Heart right ventricle (tissue), 16 donors: Measurements from ENCODE around the gene SERPINB6. TPM values are rescaled to one million over a fixed set of nuclear protein-coding genes. Genes with fewer than 3 reads are reported as not detected.

Experiments
- ATAC-seq, 8 donors: fragments of 200-7000 bp; cut with Tn5 transposase; one replicate each; pipeline ENCODE4 v1.9.1; 2020; ENCODE audit warnings: mild to moderate bottlenecking in 8 of 8, moderate library complexity in 8 of 8, moderate number of reproducible peaks in 1 of 8
- DNase-seq, 2 donors: peaks; one replicate each; pipeline ENCODE4 v3.0.0-alpha.2; 2020
- H3K27ac ChIP-seq, 10 donors: fragments of 200-600 bp; sonication (generic) in 2 of 10; one replicate each; pipeline versions ENCODE4 v1.5.0 to v1.8.0; 2020 to 2022; ENCODE audit warnings: mild to moderate bottlenecking in 3 of 10
- H3K27me3 ChIP-seq, 7 donors: fragments of 200-600 bp; one replicate each; pipeline ENCODE4 v1.8.0; 2021 to 2022; ENCODE audit warnings: mild to moderate bottlenecking in 2 of 7
- H3K36me3 ChIP-seq, 9 donors: fragments of 200-600 bp; sonication (generic) in 1 of 9; one replicate each; pipeline versions ENCODE4 v1.5.0 to v1.8.0; 2020 to 2022; ENCODE audit warnings: mild to moderate bottlenecking in 2 of 9
- H3K4me1 ChIP-seq, 9 donors: fragments of 200-600 bp; sonication (generic) in 1 of 9; one replicate each; pipeline versions ENCODE4 v1.5.0 to v1.8.0; 2020 to 2022; ENCODE audit warnings: mild to moderate bottlenecking in 4 of 9
- H3K4me3 ChIP-seq, 10 donors: fragments of 200-600 bp; sonication (generic) in 2 of 10; one replicate each; pipeline versions ENCODE4 v1.5.0 to v1.8.0; 2020 to 2022; ENCODE audit warnings: mild to moderate bottlenecking in 7 of 10, moderate library complexity in 2 of 10
- H3K9me3 ChIP-seq, 11 donors: fragments of 200-600 bp in 10 of 11; sonication (generic) in 2 of 11; one replicate each; pipeline versions ENCODE4 v1.5.0 to v1.8.0; 2013 to 2022; ENCODE audit warnings: mild to moderate bottlenecking in 2 of 11, control low read depth in 1 of 11, moderate library complexity in 1 of 11
- WGBS, 2 donors: extraction: QIAGEN DNeasy Blood & Tissue Kit; methylation state at CpG; one replicate each; pipeline ENCODE4 v1.1.7; 2013; ENCODE audit warnings: inconsistent platforms in 1 of 2; 5-methylcytosine and 5-hydroxymethylcytosine counted together
- intact Hi-C, 10 donors: fragments of 100-400 bp; cut with DNase I; formaldehyde crosslinking; loops; one replicate each; pipeline versions ENCODE4 v1.11.1 to v1.14.2; 2022
- polyA plus RNA-seq, 2 donors: library from polyadenylated mRNA; stranded (reverse); fragments of 200-250 nt; gene quantifications; one replicate each; pipeline ENCODE4 v1.2.3, GENCODE V29; 2013
- total RNA-seq, 10 donors: library from RNA; stranded (reverse); fragmentation: NEBNext Ultra II Directional in 3 of 10; extraction: Animal tissue kit (Norgen Biotek cat#: 25700) in 3 of 10; gene quantifications; one replicate each; pipeline versions ENCODE4 v1.2.1 to v1.2.4, GENCODE V29; 2021 to 2023
- TF ChIP-seq, protein P1 (sequence below), 9 donors: fragments of 200-600 bp; sonication (generic) in 2 of 9; IDR thresholded peaks; one replicate each; pipeline versions ENCODE4 v1.5.0 to v1.8.0; 2021 to 2022; ENCODE audit warnings: antibody characterized with exemption in 9 of 9, mild to moderate bottlenecking in 5 of 9, moderate library complexity in 1 of 9
- donor health status: Arrhythmogenic right ventricular cardiomyopathy.
- donor health status: ischemic (EF 13 %, LVEDD 7.1; RV severe dilation, severe dysfunction).
- donor health status: healthy with polysubstance abuse.
- donor health status: DM: no; HTN: yes; CAD: no.
- donor health status: DM: no; HTN: no; CAD: no.
- donor health status: ischemic (EF 25% LVEDD 6.9; RV normal size, moderate dysfunction).
- donor health status: ischemic (EF 25% LVEDD 5.7; RV mildly dilated, moderate dysfunction).
- donor health status: healthy.
- donor health status: DM: yes; HTN: yes; CAD: no.
- donor health status: Ischemic cardiomyopathy.
- donor health status: ischemic (EF 35%, LVEDD 5.7; RV mildly dilated, moderate dysfunction).
- donor health status: nonischemic (EF 11% LVEDD 7.7; RV severe dilation, severe dysfunction).
- donor health status: DM: yes; HTN: yes; CAD: no.
- donor health status: PGD.
- donor health status: ischemic (EF 29% LVEDD 5.4; RV normal size, mild dysfunction).
- donor health status: nonischemic (EF 23%, LVEDD 6.1; RV moderate dilation, normal function).

The SERPINB6 gene
- total and polyA plus RNA-seq, 12 donors, result 138 to 261 (median 175) TPM

DNA sequence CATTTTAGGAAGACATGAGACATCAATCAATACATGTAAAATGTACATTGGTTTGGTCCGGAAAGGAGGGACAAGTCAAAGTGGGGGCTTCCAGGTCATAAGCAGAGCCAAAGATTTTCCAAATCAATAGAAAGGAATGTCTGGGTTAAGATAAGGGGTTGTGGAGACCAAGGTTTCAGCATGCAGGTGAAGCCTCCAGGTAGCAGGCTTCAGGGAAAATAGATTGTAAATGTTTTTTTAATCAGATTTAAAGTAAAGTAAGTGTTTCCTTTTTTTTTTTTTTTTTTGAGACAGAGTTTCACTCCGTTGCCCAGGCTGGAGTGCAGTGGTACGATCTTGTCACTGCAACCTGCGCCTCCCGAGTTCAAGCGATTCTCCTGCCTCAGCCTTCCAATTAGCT is 51.5 kb downstream of the SERPINB6 start:
- peaks cover 0 to 22% (median 0%) of the 10 kb centered on the region in 9 donors for H3K4me1 ChIP-seq
- WGBS, 2 donors, result 90 to 99% methylated on average over 6 of the region's 6 CpGs
- intact Hi-C loops, result loop anchor here in 3 of 10 donors (5.0 to 10.0 kb wide), 3 partner anchors 73 to 135 kb away; no protein-coding TSS in a partner anchor
- no peak overlapping the region for H3K4me3 ChIP-seq
- H3K27me3 ChIP-seq, result no peaks in the 10 kb centered on the region
- ATAC-seq (no peak), DNase-seq (no peak)
- no peaks in the 10 kb centered on the region for H3K9me3 ChIP-seq
- peak overlapping the region in 1 of 10 donors; percentile 65 for H3K27ac ChIP-seq
- TF ChIP-seq, protein P1, sequence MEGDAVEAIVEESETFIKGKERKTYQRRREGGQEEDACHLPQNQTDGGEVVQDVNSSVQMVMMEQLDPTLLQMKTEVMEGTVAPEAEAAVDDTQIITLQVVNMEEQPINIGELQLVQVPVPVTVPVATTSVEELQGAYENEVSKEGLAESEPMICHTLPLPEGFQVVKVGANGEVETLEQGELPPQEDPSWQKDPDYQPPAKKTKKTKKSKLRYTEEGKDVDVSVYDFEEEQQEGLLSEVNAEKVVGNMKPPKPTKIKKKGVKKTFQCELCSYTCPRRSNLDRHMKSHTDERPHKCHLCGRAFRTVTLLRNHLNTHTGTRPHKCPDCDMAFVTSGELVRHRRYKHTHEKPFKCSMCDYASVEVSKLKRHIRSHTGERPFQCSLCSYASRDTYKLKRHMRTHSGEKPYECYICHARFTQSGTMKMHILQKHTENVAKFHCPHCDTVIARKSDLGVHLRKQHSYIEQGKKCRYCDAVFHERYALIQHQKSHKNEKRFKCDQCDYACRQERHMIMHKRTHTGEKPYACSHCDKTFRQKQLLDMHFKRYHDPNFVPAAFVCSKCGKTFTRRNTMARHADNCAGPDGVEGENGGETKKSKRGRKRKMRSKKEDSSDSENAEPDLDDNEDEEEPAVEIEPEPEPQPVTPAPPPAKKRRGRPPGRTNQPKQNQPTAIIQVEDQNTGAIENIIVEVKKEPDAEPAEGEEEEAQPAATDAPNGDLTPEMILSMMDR (IDR thresholded peaks at IDR 0.05), result no peak
- H3K36me3 ChIP-seq, result no peaks in the 10 kb centered on the region

DNA sequence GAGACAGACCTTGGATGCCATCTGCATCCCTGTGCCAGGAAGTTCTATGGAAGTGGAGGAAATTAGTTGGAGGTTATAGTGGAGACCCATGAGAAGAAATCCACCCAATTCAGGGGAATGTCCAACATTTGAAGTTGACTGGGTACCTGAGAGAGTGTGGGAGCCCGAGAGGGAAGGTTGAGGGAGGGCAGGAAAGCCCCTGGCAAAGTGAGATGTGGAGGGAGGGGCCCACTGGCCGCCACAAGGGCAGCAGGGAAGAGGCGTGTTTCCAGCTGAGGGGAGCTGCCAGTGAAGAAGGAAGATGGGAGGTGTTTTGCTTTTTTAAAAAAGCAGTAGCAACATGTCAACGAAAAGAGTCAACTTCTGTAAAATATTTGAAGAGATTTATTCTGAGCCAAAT is 52.0 kb downstream of the SERPINB6 start:
- DNase-seq (no peak), ATAC-seq (no peak)
- H3K27ac ChIP-seq, result peak overlapping the region in 1 of 10 donors; percentile 65
- peaks cover 0 to 17% (median 0%) of the 10 kb centered on the region in 9 donors for H3K4me1 ChIP-seq
- no peak overlapping the region for H3K4me3 ChIP-seq
- H3K27me3 ChIP-seq, result no peaks in the 10 kb centered on the region
- H3K9me3 ChIP-seq, result no peaks in the 10 kb centered on the region
- intact Hi-C loops, result loop anchor here in 2 of 10 donors (5.0 to 10.0 kb wide), 2 partner anchors 72 to 135 kb away; no protein-coding TSS in a partner anchor
- TF ChIP-seq, protein P1 (IDR thresholded peaks at IDR 0.05), result no peak
- H3K36me3 ChIP-seq, result no peaks in the 10 kb centered on the region
- 82 to 92% methylated on average over 4 of the region's 4 CpGs for WGBS, 2 donors

DNA sequence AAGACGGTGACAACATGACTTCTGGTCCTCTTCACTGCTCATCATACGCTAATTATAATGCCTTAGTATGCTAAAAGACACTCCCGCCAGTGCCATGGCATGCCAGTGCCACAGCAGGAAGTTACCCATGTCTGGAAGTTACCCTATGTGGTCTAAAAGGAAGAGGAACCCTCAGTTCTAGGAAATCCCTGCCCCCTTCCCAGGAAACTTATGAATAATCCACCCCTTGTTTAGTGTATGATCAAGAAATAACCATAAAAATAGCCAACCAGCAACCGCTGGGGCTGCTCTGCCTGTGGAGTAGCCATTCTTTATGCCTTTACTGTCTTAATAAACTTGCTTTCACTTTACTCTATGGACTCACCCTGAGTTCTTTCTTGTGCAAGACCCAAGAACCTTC is 52.4 kb downstream of the SERPINB6 start:
- ATAC-seq (peak in 2 of 8 donors; percentile 27 to 50), DNase-seq (no peak)
- Histone ChIP-seq H3K9me3 (no peaks in the 10 kb centered on the region), H3K4me1 (peaks cover 0 to 16% (median 0%) of the 10 kb centered on the region in 9 donors), H3K4me3 (no peak overlapping the region), H3K27ac (peak overlapping the region in 1 of 10 donors; percentile 65), H3K36me3 (no peaks in the 10 kb centered on the region), H3K27me3 (no peaks in the 10 kb centered on the region)
- intact Hi-C loops, result loop anchor here in 2 of 10 donors (5.0 to 10.0 kb wide), 2 partner anchors 72 to 134 kb away; no protein-coding TSS in a partner anchor
- WGBS, 2 donors, result 86 to 94% methylated on average over 4 of the region's 4 CpGs
- TF ChIP-seq, protein P1 (IDR thresholded peaks at IDR 0.05), result no peak

DNA sequence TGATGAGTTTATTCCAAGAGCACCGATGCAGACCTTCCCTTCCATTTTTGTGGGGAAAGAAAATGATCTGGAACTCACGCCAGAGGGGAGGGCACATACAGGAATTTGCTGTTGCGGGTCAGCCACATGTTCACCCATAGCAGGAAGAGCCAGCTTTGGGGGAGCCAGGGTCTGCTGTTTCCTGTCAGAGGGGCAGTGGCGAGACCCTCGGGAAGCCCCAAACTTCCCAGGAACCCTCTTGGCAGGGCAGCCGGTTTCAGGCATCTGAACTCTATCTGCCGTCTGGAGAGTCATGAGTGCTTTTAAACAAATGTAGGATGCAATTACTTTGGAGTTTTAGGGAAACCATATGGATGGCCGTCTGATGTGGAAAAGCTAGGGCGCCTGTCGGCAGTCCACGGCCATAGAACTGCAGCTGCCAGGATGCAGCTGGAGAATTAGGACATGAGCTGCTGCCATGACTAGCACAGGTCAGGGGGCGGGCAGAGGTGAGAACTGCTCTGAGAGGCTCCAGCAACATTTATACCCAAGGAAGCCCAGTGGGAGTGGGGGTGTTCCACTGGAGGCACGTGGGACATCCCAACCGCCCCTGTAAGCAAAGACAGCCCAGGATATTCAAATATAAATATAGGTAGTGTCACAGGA is 53.4 kb downstream of the SERPINB6 start:
- Histone ChIP-seq H3K4me3 (no peak overlapping the region), H3K27ac (no peak overlapping the region), H3K4me1 (peaks cover 0 to 16% (median 0%) of the 10 kb centered on the region in 9 donors), H3K36me3 (no peaks in the 10 kb centered on the region), H3K9me3 (no peaks in the 10 kb centered on the region), H3K27me3 (no peaks in the 10 kb centered on the region)
- intact Hi-C loops, result loop anchor here in 2 of 10 donors (5.0 to 10.0 kb wide), 2 partner anchors 71 to 133 kb away; no protein-coding TSS in a partner anchor
- ATAC-seq (no peak), DNase-seq (no peak)
- 57 to 73% methylated on average over 14 of the region's 14 CpGs for WGBS, 2 donors
- TF ChIP-seq, protein P1 (IDR thresholded peaks at IDR 0.05), result no peak
